T1000 (cell line): ENCODE results near the gene SCAP.
"Not testable (repeated sequence)": the region's sequence is repeated elsewhere in the genome, so short reads cannot be mapped to it uniquely, and the experiment has no call there.

ENCODE experiments used
- DNase-seq: peaks from one replicate; lab custom pipeline; 2025; ENCODE audit warnings: mixed read lengths; lab: John Stamatoyannopoulos, UW

The SCAP gene

DNA sequence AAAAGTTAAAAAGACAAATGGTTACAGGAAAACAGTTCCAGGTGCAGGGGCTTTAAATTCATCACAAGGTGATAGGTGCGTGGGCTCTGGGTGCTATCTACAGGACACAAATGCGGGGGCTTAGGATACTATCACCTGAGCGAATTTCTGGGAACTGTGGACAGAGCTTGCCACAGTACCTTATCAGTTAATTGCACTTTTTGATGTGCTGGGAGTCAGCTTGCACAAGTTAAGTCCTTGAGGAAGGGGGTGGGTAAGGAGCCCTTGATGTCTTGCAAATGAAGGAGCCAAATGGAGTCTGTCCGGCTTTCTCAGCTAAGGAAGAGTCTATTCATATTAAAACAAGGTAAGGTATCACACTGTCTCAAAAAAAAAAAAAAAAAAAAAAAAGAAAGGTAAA lies 6.0 kb upstream of the SCAP start:
- DNase-seq = not testable (repeated sequence)

GRCh38 chr3:47480267-47480666 lies 4.5 kb upstream of the SCAP start:
- not testable (repeated sequence) for DNase-seq

- no peak for DNase-seq
These were observed 4.1 kb upstream of the SCAP start for GRCh38 chr3:47479826-47480160.

GRCh38 chr3:47478022-47478421 lies 2.3 kb upstream of the SCAP start:
- no peak for DNase-seq

GRCh38 chr3:47476644-47477199 lies 981 bp upstream of the SCAP start:
- DNase-seq = no peak

- DNase-seq = no peak
These were observed 537 bp upstream of the SCAP start for GRCh38 chr3:47476330-47476626.

GRCh38 chr3:47475029-47475569 lies 642 bp downstream of the SCAP start:
- no peak for DNase-seq

DNA sequence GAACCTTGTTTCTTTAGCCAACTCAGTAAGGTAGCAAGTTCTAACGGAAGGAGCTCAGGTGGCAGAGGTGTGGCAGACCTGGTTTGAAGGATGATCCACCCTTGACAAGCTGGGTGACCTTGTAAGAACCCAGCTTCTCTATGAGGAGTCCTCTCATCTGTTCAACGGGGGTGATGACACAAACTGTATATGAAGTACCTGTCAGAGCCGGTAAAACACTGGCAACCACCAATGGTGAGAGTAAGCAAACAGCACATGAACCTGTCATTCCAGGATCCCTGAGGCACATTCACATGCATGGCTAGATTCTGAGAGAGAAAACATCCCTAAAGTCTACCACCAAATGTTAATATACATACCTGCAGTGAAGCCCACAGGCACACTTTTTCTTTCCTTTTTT lies 2.4 kb downstream of the SCAP start:
- no peak for DNase-seq

DNA sequence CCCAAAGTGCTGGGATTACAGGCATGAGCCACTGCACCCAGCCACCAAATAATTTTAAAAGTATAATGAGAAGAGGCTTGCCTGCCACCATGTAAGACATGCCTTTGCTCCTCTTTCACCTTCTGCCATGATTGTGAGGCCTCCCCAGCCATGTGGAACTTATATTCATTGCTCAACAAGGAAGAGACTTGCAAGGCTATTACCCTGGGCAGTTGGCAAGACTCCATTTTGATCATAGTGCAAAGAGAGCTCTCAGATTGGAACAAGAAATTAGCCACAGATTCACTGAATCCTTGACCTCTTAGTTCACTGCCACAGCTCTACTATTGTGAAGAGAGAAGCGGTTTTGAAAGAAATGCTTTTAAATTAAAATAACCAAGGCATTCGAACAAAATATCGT lies 6.1 kb downstream of the SCAP start:
- no peak for DNase-seq

DNA sequence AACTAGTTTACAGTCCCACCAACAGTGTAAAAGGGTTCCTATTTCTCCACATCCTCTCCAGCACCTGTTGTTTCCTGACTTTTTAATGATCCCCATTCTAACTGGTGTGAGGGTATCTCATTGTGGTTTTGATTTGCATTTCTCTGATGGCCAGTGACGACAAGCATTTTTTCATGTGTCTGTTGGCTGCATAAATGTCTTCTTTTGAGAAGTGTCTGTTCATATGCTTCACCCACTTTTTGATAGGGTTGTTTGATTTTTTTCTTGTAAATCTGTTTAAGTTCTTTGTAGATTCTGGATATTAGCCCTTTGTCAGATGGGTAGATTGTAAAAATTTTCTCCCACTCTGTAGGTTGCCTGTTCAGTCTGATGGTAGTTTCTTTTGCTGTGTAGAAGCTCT lies 7.4 kb downstream of the SCAP start:
- not testable (repeated sequence) for DNase-seq

DNA sequence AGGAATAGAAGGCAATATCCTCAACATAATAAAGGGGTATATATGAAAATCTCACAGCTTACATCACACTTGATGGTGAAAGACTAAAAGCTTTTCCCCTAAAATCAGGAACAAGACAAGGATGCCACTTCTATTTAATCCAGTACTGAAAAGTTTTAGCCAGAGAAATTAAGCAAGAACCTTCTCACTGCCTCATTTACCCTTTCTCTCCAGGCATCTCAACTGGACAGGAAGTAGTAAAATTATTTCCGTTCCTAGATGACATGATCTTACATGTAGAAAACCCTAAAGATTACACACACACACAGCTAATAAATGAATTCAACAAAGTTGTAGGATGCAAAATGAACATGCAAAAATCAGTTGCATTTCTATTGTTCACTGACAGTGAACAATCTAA lies 11.2 kb downstream of the SCAP start:
- no peak for DNase-seq

DNA sequence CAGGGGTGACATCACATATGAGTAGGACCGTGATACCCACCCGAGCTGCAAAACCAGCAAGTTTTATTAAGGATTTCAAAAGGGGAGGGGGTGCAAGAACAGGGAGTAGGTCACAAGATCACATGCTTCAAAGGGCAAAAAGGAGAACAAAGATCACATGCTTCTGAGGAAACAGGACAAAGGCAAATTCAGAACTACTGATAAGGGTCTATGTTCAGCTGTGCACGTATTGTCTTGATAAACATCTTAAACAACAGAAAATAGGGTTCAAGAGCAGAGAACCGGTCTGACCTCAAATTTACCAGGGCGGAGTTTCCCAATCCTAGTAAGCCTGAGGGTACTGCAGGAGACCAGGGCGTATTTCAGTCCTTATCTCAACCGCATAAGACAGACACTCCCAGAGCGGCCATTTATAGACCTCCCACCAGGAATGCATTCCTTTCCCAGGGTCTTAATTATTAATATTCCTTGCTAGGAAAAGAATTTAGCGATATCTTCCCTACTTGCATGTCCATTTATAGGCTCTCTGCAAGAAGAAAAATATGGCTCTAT lies 16.1 kb downstream of the SCAP start:
- DNase-seq = not testable (repeated sequence)

DNA sequence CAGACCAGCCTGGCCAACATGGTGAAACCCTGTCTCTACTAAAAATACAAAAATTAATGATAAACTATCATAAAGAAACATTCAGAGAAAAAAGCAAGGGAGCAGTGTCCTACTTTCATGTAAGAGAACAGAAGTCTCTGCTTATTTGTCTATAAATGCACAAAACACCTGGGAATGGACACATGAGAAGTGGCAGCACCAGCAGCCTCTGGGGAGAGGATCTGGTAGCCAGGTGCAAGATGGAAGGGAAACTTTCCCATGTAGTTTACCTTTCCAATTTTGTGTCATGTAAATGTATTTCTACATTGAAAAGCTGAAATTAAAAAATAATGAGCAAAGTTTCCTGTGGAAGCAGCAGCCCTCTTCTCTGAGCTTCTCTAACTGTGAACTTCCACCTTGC lies 18.8 kb downstream of the SCAP start:
- DNase-seq = no peak

- DNase-seq = no peak
These were observed 19.8 kb downstream of the SCAP start for GRCh38 chr3:47455806-47456452.

DNA sequence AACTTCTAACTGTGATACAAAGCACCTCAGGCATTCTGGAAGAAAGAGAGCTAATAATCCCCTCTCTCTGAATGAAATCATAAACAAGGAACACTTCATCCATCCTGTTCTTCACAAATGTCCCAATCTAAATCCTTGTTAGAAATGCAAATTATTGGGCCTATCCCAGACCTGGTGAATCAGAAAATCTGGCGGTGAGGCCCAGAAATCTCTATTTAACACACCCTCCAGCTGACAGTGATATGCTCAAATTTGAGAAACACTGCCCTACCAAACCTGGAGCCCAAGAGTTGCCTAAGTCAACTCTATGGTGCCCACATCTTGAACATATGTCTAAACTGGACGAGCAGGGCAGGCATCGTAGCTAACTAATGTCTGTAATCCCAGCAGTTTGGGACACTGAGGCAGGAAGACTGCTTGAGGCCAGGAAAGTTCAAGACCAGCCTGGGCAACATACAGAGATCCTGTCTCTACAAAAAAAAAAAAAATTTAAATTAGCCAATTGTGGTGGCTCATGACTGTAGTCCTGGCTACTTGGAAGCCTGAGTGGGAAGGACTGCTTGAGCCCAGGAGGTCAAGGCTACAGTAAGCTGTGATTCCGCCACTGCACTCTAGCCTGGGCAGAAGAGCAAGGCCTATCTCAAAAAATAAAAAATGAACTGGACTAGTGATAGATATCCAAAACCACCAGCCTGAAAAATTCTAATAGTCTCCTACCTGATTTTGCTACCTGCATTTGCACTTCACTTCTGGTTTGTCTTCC lies 23.1 kb downstream of the SCAP start:
- no peak for DNase-seq

DNA sequence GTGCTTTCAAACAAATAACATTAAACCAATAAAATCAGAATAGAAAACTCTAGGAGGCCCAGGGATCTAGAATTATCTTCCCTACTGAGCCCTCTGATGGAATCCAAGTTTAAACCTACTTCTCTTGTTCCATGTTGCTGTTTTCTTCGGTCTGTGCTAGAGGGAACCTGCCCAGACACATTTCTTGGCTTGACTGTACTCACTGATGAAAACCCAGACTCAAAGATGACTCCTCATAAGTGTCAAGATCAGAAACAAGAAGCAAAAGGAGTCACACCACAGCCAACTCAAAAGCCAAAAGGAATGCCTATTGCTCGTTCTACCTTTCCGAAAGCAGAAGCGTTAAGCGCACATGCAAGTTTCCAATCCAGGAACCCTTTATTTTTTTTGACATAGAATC lies 31.6 kb downstream of the SCAP start:
- DNase-seq = no peak

DNA sequence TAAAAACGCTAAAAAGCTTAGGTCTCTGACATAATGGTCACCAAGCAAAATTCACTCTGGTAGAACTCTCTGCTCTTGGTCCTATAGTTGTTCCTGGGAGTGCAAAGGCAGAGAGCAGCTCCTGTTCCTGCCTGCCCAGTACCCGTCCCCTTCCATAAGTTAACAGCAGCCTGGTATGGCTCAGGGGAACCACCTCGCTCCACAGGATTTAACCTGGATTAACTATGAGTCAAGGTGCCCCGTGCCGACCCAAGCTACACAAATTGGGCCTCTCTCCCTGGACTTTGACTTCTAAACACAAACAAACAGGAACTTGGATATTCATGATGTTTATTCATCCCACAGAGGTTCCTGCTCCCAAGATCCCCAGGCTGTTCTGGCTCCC lies 32.1 kb downstream of the SCAP start:
- DNase-seq = no peak

DNA sequence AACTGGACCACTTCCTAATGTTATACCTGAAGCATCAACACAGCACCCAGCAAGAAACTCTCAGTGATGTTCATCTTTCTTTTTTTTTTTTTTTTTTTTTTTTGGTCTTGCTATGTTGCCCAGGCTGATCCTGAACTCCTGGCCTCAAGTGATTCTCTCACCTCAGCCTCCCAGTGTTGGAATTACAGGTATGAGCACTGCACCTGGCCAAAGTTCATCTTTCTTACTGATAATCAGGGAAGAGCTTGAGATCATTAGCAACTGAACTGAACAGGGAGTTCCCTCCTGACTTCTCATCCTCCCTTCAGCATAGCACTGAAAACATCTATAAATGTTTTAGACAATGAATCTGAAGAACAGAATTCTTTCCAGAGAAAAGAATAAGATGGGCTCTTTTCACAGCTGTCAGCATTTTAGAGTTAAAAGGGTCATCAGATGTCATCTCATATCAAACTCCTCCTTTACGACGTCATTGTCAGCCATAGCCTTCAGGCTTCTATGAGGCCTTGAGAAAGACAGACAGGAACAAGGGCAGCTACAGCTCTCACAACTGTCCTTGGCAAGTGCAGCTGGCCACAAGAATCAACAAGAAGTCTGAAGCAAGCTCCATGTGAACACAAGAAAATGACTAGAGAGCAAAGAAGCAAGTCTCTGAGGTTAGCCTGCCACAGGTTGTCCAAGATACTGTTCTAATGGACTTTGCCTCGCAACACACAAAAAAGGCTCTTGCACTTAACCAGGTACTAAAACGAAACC lies 33.8 kb downstream of the SCAP start:
- DNase-seq = no peak

GRCh38 chr3:47440131-47440530 lies 35.6 kb downstream of the SCAP start:
- no peak for DNase-seq

- no peak for DNase-seq
These were observed 39.6 kb downstream of the SCAP start for GRCh38 chr3:47436180-47436579.

GRCh38 chr3:47434849-47435248 lies 40.9 kb downstream of the SCAP start:
- no peak for DNase-seq

GRCh38 chr3:47433796-47434195 lies 41.9 kb downstream of the SCAP start:
- DNase-seq = no peak

GRCh38 chr3:47432673-47433072 lies 43.1 kb downstream of the SCAP start:
- no peak for DNase-seq
